HG02678 (cell line): ENCODE data around the gene FAF2.
A peak's percentile ranks its signal among the peaks of the same experiment; 100 is the strongest.
"Not testable (repeated sequence)": the region's sequence is repeated elsewhere in the genome, so short reads cannot be mapped to it uniquely, and the experiment has no call there.

Experiments
- ATAC-seq: cut with Tn5 transposase; IDR thresholded peaks from one replicate; pipeline ENCODE4 v1.9.1; 2021; ENCODE audit warnings: mild to moderate bottlenecking, moderate library complexity; ENCODE audit not compliant: unreplicated experiment

The FAF2 gene

DNA sequence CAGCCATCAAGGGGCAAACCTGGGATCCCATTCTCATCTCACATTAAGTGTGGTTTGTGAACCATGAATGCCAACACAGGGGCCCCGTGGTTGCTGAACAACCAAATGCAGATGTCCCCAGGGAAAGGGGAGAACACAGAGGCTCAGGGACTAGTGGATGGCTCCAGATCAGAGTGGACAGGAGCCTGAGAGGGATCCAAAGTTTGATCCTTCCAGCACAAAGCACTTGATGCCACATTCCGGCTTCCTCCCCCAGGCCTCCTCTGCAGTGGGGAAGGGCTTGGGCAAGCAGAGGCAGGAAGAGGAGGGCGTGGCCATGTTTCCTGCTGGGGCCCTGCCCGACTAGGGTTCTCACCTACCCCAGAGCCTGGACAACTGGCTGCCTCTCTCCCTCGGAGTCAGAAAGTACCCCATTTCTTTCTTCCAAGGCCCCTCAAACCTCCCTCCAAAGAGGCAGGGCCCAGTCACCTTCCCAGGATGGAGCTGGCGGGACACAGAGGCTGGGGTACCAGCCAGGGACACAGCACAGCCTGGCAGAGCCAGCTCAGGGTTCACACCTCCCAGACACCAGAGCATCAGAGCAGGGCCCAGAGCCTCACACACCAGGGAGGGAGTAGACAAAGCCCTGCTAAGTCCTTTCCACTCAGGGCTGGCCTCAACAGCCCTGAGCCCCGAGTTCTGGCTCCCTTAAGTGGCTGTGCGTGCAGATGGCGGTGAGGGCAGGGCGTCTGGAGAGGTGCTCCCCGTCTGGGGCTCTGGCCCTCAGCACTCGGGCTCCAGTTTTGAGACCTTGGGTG is 93.4 kb downstream of the FAF2 start:
- no peak for ATAC-seq

GRCh38 chr5:176542135-176542595 is 94.0 kb downstream of the FAF2 start:
- no peak for ATAC-seq

- ATAC-seq: peak; percentile 56
These were observed 94.6 kb downstream of the FAF2 start for GRCh38 chr5:176542596-176543427.

GRCh38 chr5:176543428-176544182 is 95.4 kb downstream of the FAF2 start:
- ATAC-seq: peak; percentile 80

GRCh38 chr5:176545388-176545736 is 97.2 kb downstream of the FAF2 start:
- ATAC-seq: no peak

DNA sequence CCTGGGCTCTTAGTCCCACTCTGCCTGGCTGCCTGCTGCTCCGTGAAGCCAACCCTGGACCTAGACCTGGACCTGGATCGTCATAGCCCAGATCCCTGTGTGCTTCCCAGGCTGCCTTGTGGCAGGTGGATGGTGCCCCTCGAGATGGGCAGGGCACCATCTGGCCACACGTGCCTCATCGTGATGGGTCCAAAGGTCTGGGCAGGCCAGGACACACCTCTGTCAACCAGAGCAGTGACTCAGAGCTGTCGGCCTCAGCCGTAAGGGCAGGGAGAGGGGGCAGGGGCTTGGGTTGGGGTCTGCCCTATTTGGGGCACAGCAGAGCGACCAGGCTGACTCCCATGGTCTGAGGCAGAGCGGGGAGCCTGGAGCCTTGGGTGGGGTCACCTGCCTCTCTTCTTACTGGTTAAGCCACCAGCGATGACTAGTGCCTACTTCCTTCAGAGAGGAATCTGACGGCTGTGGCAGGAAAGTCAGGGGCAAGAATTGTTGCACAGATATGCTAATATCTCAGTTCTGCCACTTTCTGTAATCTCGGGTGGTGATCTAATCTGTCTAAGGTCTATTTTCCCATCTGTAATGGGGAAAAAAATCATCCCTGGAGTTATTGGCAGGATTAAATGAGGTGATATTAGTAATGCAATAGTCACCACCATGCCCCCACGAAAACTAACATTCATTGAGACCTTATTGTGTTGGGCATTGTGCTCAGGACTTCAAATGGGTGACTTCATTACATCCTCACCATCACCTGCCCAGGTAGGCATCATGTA is 97.7 kb downstream of the FAF2 start:
- ATAC-seq: no peak

GRCh38 chr5:176547802-176548201 is 99.6 kb downstream of the FAF2 start:
- ATAC-seq: no peak

GRCh38 chr5:176548967-176549444 is 100.8 kb downstream of the FAF2 start, which contains the start of gene CDHR2:
Gene CDHR2 (plus strand): TSS chr5:176549342. CDS start chr5:176565353, 16,011 bp downstream.
- ATAC-seq: no peak

DNA sequence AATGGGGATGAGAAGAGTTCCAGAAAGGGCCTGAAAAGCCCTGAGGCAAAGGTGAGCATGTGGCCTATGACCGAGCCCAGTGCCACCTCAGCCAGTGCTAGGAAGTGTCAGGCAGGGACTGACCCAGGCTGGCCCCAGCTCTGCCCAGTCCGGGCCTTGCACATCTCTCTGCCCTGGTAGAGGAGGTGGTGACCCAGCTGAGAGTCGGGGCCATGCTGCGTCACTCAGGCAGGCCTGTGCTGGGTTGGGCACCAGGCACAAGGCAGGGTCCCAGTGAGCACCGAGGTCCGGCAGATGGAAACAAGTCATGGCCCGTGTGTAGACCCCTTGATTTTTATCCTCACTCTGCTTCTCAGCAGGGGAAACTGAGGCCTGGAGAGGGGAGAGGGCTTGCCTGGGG is 101.7 kb downstream of the FAF2 start:
- ATAC-seq: no peak

- no peak for ATAC-seq
These were observed 102.2 kb downstream of the FAF2 start for GRCh38 chr5:176550275-176550831.

DNA sequence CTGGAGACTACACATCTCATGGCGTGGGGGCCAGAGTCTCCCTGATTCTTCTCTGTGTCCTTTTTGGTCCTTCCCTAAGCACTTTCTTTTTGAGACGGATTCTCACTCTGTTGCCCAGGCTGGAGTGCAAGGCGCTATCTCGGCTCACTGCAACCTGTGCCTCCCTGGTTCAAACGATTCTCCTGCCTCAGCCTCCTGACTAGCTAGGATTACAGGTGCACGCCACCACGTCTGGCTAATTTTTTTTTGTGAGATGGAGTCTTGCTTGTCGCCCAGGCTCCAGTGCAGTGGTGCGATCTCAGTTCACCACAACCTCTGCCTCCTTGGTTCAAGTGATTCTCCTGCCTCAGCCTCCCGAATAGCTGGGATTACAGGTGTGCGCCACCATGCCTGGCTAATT is 102.8 kb downstream of the FAF2 start:
- not testable (repeated sequence) for ATAC-seq

GRCh38 chr5:176552332-176552869 is 104.2 kb downstream of the FAF2 start:
- ATAC-seq: no peak

DNA sequence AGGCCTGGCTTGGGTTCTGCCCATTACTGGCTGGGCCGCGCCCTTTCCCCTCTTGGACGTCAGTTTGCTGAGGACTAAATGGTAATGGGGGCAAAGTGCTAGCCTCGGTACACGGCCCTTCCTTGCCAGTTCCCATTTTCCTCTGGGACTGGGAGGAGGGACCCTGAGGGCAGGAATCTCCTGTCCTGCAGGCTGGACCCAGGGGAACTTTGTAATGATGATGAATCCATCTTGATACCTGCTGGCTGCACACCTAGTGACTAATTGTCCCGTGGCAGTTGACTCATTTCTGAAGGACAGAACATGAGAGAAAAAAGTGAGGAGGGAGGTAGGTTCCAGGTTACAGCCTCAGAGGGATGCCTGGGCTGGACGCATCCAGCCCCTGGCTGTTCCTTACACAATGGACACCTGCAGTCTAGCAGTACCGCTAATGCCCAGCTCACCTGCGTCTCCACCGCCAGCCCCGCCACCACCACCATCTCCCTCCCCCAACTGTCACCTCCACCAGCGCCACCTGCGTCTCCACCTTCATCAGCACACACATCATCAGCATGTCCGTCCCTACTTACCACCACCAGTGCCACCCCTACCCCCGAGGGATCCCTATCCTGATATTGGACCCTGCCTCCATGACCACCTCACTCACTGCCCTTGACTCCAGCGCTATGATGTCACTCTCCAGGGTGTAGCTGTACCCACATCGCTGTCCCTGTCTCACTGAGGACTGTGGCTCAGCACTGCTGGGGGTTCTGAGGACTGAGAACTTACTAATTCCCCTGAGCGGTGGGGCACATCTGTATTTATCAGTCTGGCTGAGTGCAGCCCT is 105.3 kb downstream of the FAF2 start:
- ATAC-seq: no peak

DNA sequence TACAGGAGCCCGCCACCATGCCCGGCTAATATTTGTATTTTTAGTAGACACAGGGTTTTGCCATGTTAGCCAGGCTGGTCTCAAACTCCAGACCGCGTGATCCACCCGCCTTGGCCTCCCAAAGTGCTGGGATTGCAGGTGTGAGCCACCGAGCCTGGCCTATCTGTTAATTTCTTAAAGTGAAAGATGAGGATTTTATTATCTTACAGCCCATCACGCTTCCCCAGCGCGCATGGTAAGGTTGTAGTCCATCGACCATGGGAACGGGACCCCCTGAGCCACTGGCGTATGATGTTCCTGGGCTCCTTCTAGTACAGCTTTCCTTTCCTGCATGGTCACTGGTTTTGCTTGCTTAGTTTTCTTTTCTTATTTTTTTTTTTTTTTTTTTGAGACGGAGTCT is 109.7 kb downstream of the FAF2 start:
- ATAC-seq: no peak
